Liver (tissue), 3 donors: ENCODE data around the gene DAAM1.

Experiments used
- ATF3 ChIP-seq: IDR thresholded peaks from 2 replicates; pipeline ENCODE4 v1.6.1; 2016; ENCODE audit warnings: antibody characterized with exemption
- JUND ChIP-seq, 2 donors: IDR thresholded peaks; 2 replicates each; pipeline ENCODE4 v1.6.1; 2016; ENCODE audit warnings: antibody characterized with exemption in 2 of 2
- REST ChIP-seq: IDR thresholded peaks from 2 replicates; pipeline ENCODE4 v1.6.1; 2016; ENCODE audit warnings: antibody characterized with exemption, mild to moderate bottlenecking
- SP1 ChIP-seq: IDR thresholded peaks from 2 replicates; pipeline ENCODE4 v1.6.1; 2018; ENCODE audit warnings: antibody characterized with exemption, mild to moderate bottlenecking
- TF ChIP-seq, protein P1 (sequence below): fragments of 150-350 bp; IDR thresholded peaks from 2 replicates; pipeline ENCODE4 v1.5.1; 2017; ENCODE audit warnings: improper control_type of control experiment, low read depth, low read length; ENCODE audit not compliant: missing input control
- donor health status: healthy.
- donor health status: healthy.

DNA sequence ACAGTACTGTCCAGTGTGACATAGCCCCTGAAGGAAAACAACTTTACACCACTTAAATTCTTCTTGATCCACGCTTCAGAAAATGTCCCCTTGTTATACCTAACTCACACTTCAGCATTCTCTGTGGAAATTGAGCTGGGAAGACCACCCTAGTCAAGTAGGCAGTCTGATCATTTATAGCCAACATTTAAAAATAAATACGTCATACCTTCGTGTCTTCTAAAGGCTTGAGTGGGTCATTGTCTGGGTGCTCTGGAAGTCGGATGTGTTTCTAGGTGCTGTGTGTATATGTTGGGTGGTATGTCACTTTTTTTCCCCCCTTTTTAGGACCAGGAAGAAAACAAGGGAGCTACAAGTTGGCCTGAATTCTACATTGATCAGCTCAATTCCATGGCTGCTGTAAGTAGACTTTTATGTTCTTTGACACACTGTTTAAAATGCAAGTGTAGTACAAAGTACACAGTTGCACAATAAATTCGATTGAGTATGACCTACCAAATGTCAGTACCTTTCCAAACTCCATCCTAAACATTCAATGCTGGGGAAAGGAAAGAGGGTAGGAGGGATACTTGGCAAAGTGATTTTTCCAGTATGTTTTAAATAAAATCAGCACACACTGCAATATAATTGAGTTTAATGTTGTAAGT lies 126.6 kb downstream of the DAAM1 start:
- TF ChIP-seq, protein P1, sequence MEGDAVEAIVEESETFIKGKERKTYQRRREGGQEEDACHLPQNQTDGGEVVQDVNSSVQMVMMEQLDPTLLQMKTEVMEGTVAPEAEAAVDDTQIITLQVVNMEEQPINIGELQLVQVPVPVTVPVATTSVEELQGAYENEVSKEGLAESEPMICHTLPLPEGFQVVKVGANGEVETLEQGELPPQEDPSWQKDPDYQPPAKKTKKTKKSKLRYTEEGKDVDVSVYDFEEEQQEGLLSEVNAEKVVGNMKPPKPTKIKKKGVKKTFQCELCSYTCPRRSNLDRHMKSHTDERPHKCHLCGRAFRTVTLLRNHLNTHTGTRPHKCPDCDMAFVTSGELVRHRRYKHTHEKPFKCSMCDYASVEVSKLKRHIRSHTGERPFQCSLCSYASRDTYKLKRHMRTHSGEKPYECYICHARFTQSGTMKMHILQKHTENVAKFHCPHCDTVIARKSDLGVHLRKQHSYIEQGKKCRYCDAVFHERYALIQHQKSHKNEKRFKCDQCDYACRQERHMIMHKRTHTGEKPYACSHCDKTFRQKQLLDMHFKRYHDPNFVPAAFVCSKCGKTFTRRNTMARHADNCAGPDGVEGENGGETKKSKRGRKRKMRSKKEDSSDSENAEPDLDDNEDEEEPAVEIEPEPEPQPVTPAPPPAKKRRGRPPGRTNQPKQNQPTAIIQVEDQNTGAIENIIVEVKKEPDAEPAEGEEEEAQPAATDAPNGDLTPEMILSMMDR: no peak
- TF ChIP-seq REST: peak; percentile 21
- TF ChIP-seq JUND (IDR thresholded peaks at IDR 0.05): peak; percentile 25 to 83
- peak; percentile 44 for TF ChIP-seq ATF3
- peak; percentile 90 for TF ChIP-seq SP1
